GM19035 (cell line): ENCODE data around the gene CHN1.

Experiments used
- ATAC-seq: cut with Tn5 transposase; IDR thresholded peaks from one replicate; pipeline ENCODE4 v1.9.1; 2021; ENCODE audit not compliant: unreplicated experiment

The CHN1 gene

DNA sequence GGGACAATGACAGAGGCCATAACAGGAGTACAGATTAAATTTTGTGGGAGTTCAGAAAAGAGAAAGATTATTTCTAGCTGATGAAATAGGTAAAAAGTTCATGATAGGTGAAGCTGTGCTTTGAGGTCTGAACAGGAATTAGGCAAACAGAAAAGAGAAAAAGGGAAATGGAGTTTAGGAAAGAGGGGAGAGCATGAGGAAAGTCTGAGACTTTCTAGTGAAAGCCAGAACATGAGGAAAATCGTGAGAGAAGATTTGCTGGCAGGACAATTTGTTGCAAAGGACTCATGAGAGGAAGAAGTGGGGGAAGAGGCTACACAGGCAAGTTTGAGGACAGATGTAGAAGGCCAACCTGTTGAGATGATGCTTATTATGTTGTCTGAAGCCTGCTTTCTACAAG lies 6.3 kb upstream of the CHN1 start:
- ATAC-seq, result no peak

- ATAC-seq, result no peak
Measured at GRCh38 chr2:175010848-175011254, 5.7 kb upstream of the CHN1 start.

GRCh38 chr2:175009917-175010621 lies 4.9 kb upstream of the CHN1 start:
- no peak for ATAC-seq

DNA sequence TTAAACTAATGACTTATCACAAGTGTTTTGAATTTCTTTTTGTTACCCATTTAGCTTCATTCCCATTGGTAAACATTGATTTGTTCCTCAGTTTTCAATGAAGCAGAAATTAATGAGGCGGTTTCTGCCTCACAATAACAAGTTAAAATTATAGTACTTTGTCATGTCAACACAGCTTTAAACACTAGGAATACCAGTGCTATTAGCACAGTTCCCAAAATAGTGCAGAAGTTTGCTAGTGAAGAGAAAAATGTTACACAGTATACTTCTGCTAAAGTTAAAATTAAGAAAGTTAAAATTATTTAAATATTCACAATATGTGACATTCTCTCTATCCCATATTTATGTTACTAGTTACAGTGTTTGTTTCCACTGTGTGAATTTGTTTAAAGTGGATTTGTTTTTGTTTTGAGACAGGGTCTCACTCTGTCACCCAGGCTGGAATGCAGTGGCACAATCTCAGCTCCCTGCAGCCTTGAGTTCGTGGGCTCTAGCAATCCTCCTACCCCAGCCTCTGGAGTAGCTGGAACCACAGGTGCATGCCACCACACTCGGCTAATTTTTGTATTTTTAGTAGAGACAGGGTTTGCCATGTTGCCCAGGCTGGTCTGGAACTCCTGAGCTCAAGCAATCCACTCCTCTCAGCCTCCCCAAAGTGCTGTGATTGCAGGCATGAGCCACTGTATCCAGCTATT lies 3.8 kb upstream of the CHN1 start:
- ATAC-seq, result no peak

DNA sequence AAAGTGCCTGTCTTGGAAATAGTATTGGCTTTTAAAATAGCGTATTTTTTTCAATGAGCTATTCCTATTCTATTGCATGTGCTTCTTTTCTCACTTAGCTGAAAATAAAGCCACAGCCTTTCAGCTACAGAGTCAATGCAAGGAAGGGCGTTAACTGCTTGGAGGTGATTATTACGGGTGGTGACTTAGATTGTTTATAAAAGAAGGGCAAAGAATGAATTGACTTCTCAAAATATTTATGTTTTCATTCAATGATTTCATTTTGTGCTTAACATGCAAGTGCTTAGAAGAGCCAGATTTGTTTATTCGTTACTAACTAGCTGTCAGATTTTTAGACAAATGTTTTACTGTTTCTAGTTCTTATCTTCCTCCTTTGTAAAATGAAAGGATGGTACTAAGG lies 2.8 kb upstream of the CHN1 start:
- ATAC-seq, result no peak

DNA sequence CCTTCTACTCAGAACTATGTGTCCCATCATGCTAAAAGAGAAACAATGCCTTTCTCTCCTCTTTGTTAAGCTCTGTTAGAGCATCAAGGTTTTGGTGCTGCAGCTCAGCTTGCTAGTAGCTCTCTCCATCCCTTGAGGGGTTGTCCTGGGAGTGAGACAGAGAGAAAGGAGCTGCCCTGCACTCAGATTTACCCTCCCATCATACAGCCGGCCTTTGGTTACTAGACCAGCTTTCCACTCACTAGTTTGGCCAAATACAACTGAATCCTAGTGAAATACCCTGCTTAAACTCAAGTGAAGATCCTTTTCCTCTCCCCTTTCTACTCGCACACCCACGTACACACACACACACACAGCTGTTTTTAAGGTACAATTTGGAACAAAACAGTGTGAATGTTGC lies 2.3 kb upstream of the CHN1 start:
- no peak for ATAC-seq

DNA sequence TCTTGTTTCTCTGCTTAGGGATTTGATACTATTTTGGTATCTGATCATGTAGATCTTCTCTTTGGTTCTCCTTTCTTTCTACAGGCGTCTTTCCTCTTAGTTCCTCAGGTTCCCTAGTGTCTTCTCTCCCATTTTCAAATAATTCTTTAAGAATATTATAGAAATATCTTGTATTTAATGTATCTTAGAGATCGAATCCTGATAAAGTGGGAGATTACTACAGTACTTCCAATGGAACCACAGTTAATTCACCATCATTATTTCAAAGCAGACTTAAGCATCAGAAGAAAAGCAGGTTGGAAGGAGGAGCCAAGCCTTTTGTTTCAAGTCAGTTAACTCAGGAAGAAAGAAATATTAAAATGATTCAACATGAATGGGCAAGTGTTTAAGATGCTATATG lies 1.1 kb upstream of the CHN1 start:
- no peak for ATAC-seq

DNA sequence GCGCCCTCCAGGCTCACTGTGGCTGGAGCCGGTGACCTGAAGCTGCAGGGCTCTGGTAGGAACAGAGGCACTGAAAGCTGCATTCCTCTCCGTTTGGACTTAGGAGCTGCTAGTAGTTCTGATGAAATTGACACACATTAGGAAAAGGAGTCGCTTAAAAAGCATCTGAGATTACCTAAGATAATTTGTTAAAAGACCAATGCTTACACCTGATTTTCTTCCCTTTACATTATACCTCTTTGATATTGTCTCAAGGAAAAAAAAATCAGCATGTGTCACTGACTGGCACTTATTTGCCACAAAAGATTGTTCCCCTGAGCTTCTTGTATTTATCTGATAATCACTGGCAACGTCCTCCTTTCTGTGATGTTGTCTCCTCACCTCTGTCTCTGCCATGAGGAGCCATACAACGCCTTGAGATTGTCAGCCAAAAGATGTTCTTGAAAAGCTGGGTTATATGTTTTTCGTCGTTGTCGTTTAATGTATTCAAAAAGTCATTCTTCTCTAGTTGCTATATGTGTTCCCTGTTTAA lies 618 bp upstream of the CHN1 start:
- ATAC-seq, result no peak

GRCh38 chr2:175004730-175004979 lies 526 bp downstream of the CHN1 start:
- ATAC-seq, result no peak

GRCh38 chr2:175003875-175004729 lies 1.1 kb downstream of the CHN1 start:
- ATAC-seq, result peak; percentile 10

DNA sequence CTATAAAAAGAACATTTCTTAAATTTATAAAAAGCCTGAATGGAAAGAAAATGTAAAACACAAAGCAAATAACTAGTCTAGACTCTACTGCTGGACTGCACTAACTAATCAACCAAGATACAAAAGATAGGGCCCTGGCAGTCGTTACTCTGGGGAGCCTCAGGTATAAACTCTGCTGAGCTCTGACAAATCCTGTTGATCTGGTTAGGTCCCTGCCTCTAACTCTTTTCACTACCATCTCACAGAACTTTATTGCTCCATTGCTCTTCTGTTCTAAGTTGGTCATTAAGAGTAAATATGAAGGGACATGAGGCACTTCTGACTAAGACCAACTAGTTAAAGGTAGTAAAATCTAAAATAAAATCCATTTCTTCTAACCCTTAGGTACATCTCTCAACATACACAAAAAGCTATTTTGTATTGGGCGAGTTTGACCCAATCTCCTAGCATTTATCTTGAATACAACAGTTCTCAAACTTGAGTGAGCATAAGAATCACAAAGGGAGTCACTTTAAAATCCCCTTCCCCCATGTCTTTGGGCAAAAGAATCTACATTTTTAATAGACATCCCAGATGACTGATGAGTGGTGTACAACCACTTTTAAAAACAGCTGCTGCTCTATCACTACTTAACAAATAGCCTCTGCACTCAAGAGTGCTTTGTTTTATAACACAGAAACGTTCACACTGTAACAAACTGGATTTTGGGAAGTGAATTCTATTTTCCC lies 2.5 kb downstream of the CHN1 start:
- no peak for ATAC-seq

DNA sequence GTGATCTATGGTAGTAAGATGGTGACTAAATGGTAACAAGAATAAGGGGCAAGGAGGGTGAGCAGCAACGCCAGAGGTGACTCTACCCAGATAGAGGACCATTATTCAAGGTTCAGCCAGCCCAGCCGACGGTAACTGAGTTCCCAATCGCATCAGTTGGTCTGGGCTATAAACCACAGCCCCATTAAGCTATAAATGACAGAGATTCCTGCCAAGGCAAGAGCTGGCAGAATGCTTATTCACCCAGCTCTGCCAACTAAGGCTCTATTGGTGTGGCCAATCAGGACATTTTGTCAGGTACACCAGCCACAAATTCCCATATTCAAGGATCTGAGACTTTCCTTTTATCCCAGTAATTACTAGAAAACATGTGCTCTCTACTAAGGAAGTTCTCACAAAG lies 3.6 kb downstream of the CHN1 start:
- no peak for ATAC-seq

DNA sequence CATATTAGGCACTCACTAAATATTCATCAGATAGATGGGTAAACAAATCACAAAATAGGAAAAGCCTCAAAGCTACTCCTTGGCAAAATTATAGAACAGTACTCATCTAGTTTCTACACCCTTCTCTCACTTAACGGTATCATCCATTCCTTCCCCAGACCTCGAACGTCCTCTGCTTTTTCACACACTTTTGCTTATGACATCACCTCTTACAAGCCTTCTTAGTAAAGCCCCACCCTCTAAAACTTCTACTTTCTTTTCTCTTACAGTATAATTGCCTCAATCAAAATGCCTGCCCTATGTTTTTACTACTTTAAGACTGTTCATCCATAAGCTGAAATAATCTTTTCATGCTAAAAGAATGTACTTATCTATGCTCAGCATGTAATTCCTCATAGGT lies 8.1 kb downstream of the CHN1 start:
- ATAC-seq, result no peak

DNA sequence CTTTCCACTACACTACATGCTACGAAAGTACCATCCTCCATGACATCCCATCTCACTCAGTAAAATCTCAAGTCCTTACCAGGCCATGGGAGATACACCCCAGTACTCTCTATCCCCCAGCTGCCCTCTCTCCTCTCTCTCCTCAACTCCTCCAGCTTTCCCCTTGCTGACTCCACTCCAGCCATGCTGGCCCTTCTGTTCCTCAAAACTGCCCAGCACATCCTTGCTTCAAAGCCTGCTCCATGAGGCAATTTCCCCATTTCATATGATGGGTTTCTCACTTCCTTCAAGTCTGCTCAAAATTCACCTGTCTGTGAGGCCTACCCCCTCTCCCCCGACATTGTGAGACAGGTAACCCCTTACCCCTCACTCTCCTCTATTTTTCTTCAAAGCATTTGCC lies 8.6 kb downstream of the CHN1 start:
- no peak for ATAC-seq

- ATAC-seq, result no peak
Measured at GRCh38 chr2:174994381-174994780, 10.8 kb downstream of the CHN1 start.

- ATAC-seq, result no peak
Measured at GRCh38 chr2:174992886-174993285, 12.3 kb downstream of the CHN1 start.

DNA sequence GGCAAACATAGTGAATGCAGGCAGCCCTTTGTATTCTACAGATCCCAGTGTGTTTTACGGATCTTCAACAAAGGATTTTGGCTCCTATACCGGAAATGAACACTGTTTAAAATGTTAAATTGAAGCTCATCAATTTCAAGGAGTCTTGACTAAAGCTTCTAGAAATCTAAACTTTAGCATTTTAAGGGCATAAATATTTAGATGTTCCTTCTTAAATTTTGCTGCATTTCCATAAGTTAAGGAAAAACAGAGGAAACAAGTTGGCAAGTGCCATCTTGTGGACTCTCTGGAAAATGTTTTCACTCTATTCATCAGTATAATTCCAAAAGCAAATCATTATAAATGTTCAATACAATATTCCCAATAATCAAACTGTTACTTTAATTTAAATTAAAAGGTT lies 19.6 kb downstream of the CHN1 start:
- ATAC-seq, result no peak

GRCh38 chr2:174984561-174984960 lies 20.6 kb downstream of the CHN1 start:
- no peak for ATAC-seq

DNA sequence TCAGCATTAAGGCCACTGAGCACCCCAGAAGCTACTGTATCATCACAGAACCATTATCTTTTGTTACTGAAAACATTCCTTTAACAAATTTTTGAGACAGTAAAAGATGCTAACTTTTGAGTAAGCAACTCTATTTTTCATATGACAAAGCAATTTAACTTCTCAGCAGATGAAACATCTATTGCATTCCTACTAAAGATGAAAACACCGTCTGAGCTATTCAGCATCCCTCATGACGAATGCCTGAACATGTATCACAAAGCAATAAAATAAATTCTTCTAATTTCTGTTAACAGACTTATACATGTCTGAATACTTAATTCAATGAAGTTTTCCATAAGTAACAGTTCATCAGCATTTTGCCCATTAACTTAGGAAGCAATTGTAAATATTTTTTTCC lies 23.9 kb downstream of the CHN1 start:
- no peak for ATAC-seq

GRCh38 chr2:174979996-174980395 lies 25.2 kb downstream of the CHN1 start:
- ATAC-seq, result no peak

- ATAC-seq, result no peak
Measured at GRCh38 chr2:174977364-174977763, 27.8 kb downstream of the CHN1 start.
